PC-3 (cell line): ENCODE data around the gene ZDHHC5. TPM values are rescaled to one million over a fixed set of nuclear protein-coding genes. Genes with fewer than 3 reads are reported as not detected.

Source experiments
- ATAC-seq: fragments of 200-7000 bp; cut with Tn5 transposase; 2 replicates; pipeline ENCODE4 v1.9.1; 2020; ENCODE audit warnings: mild to moderate bottlenecking, moderate library complexity
- BruUV-seq: library from RNA; stranded (reverse); fragments of 400-500 nt; replicated peaks from 2 replicates; lab custom pipeline; 2021; lab: Mats Ljungman, UMichigan
- CTCF ChIA-PET: fragments of 300-600 bp; sonication (Branson Sonifier 250); formaldehyde crosslinking; loops from one replicate; lab custom pipeline; 2022; ENCODE audit warnings: antibody characterized with exemption; lab: Charles Lee
- POLR2A ChIA-PET: fragments of 300-600 bp; sonication (Branson Sonifier 250); formaldehyde crosslinking; loops from one replicate; lab custom pipeline; 2022; ENCODE audit warnings: antibody characterized with exemption; ENCODE audit not compliant: unreplicated experiment; lab: Charles Lee
- DNase-seq: peaks from one replicate; pipeline ENCODE4 v3.0.0-alpha.2; 2015
- H2AFZ ChIP-seq: fragments of 300-600 bp; sonication (generic); 2 replicates; pipeline ENCODE4 v1.6.0; 2016; ENCODE audit warnings: antibody characterized with exemption, low read length
- H3F3A ChIP-seq: fragments of 300-600 bp; sonication (generic); one replicate; pipeline ENCODE4 v1.6.0; 2017; ENCODE audit warnings: antibody characterized with exemption, low read length, control low read depth, mild to moderate bottlenecking; ENCODE audit not compliant: unreplicated experiment
- H3K27ac ChIP-seq: fragments of 300-600 bp; sonication (generic); 2 replicates; pipeline ENCODE4 v1.5.1; 2016; ENCODE audit warnings: mild to moderate bottlenecking, low read length
- H3K27me3 ChIP-seq: fragments of 300-600 bp; sonication (generic); 2 replicates; pipeline ENCODE4 v1.6.1; 2016; ENCODE audit warnings: low read length, mixed read lengths
- H3K36me3 ChIP-seq: fragments of 300-600 bp; sonication (generic); 2 replicates; pipeline ENCODE4 v1.6.1; 2016; ENCODE audit warnings: low read depth, mixed run types, low read length, mixed read lengths
- H3K4me1 ChIP-seq: fragments of 300-600 bp; sonication (generic); 2 replicates; pipeline ENCODE4 v1.5.1; 2016; ENCODE audit warnings: low read length; ENCODE audit not compliant: insufficient read depth
- H3K4me2 ChIP-seq: fragments of 300-600 bp; sonication (generic); 2 replicates; pipeline ENCODE4 v1.6.0; 2016; ENCODE audit warnings: low read length
- H3K4me3 ChIP-seq: fragments of 300-600 bp; sonication (generic); 2 replicates; pipeline ENCODE4 v1.5.1; 2016; ENCODE audit warnings: mild to moderate bottlenecking, low read length, mixed read lengths
- H3K79me2 ChIP-seq: fragments of 300-600 bp; sonication (generic); 2 replicates; pipeline ENCODE4 v1.6.1; 2017; ENCODE audit warnings: low read length, mixed read lengths
- H3K9ac ChIP-seq: fragments of 300-600 bp; sonication (generic); 2 replicates; pipeline ENCODE4 v1.6.0; 2016; ENCODE audit warnings: mild to moderate bottlenecking, low read length
- H3K9me2 ChIP-seq: fragments of 300-600 bp; sonication (generic); replicated peaks from 2 replicates; pipeline ENCODE4 v1.6.1; 2016; ENCODE audit warnings: mixed run types, low read length, mixed read lengths
- H3K9me3 ChIP-seq: fragments of 300-600 bp; sonication (generic); 2 replicates; pipeline ENCODE4 v1.6.1; 2016; ENCODE audit warnings: low read length, mixed read lengths
- H4K20me1 ChIP-seq: fragments of 300-600 bp; sonication (generic); 2 replicates; pipeline ENCODE4 v1.6.1; 2016; ENCODE audit warnings: low read length, mixed read lengths
- EZH2 ChIP-seq: fragments of 300-600 bp; sonication (generic); IDR thresholded peaks from one replicate; pipeline ENCODE4 v1.6.1; 2017; ENCODE audit warnings: antibody characterized with exemption, mild to moderate bottlenecking, low read length; ENCODE audit not compliant: unreplicated experiment
- EZH2phosphoT487 ChIP-seq: fragments of 300-600 bp; sonication (generic); IDR thresholded peaks from 2 replicates; pipeline ENCODE4 v1.6.1; 2018; ENCODE audit warnings: mild to moderate bottlenecking, antibody characterized with exemption, low read length, borderline replicate concordance
- intact Hi-C: fragments of 100-400 bp; cut with micrococcal nuclease; formaldehyde crosslinking; loops from 2 replicates; pipeline ENCODE4 v1.9.0; 2023
- total RNA-seq: library from RNA; depleted of rRNA; stranded (reverse); fragments of >200 nt; gene quantifications from 2 replicates; pipeline ENCODE4 v1.2.3, GENCODE V29; 2014
- TF ChIP-seq, protein P1 (sequence below): fragments of 300-600 bp; sonication (generic); conservative IDR thresholded peaks from 2 replicates; pipeline ENCODE4 v1.5.1; 2017; ENCODE audit warnings: antibody characterized with exemption, low read depth, mild to moderate bottlenecking, low read length

Gene ZDHHC5
- total RNA-seq, 1 experiment from 2014 or later: 86.7 TPM

GRCh38 chr11:57619331-57619730, 48.6 kb upstream of the ZDHHC5 start:
- Histone ChIP-seq H3K27me3 (peaks cover 27% of the 10 kb centered on the region), H3K79me2 (no peaks in the 10 kb centered on the region), H3K36me3 (no peaks in the 10 kb centered on the region), H3K4me2 (no peak overlapping the region), H3K9me3 (no peaks in the 10 kb centered on the region), H3K27ac (no peak overlapping the region), H3K4me3 (no peak overlapping the region), H3K9me2 (no peaks in the 10 kb centered on the region), H2AFZ (no peak overlapping the region), H4K20me1 (no peaks in the 10 kb centered on the region), H3K9ac (no peak overlapping the region), H3K4me1 (no peaks in the 10 kb centered on the region), H3F3A (no peaks in the 10 kb centered on the region)
- TF ChIP-seq, protein P1, sequence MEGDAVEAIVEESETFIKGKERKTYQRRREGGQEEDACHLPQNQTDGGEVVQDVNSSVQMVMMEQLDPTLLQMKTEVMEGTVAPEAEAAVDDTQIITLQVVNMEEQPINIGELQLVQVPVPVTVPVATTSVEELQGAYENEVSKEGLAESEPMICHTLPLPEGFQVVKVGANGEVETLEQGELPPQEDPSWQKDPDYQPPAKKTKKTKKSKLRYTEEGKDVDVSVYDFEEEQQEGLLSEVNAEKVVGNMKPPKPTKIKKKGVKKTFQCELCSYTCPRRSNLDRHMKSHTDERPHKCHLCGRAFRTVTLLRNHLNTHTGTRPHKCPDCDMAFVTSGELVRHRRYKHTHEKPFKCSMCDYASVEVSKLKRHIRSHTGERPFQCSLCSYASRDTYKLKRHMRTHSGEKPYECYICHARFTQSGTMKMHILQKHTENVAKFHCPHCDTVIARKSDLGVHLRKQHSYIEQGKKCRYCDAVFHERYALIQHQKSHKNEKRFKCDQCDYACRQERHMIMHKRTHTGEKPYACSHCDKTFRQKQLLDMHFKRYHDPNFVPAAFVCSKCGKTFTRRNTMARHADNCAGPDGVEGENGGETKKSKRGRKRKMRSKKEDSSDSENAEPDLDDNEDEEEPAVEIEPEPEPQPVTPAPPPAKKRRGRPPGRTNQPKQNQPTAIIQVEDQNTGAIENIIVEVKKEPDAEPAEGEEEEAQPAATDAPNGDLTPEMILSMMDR: peak; percentile 40; the same call in 1 of the 2 replicates
- no peak for TF ChIP-seq EZH2
- intact Hi-C loops: no loop called here
- POLR2A ChIA-PET: no interaction called here
- DNase-seq: no peak
- CTCF ChIA-PET: no interaction called here
- ATAC-seq: no peak
- BruUV-seq: no TSS peak

DNA sequence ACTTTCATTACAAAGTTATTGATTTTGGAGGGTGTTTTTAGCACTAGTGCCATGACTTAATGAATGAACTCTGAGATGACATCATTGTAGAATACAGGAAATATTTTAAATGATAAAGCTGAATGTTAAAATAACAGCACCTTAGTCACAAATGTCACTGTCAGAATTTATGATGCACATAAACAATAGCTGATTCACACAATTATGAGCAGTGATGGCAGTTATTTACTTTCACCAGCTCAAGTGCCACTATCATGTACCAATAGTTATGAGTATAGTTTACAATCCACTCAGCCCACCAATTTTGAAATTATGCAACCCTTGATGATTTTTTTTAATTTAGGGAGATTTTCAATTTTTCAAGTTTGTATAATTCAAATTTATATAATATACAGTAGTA, 47.4 kb upstream of the ZDHHC5 start:
- DNase-seq: no peak
- BruUV-seq: no TSS peak
- intact Hi-C loops: no loop called here
- POLR2A ChIA-PET: no interaction called here
- Histone ChIP-seq H3K36me3 (no peaks in the 10 kb centered on the region), H3F3A (no peaks in the 10 kb centered on the region), H3K9me3 (no peaks in the 10 kb centered on the region), H3K4me1 (no peaks in the 10 kb centered on the region), H4K20me1 (no peaks in the 10 kb centered on the region), H3K27ac (no peak overlapping the region), H2AFZ (no peak overlapping the region), H3K27me3 (peaks cover 17% of the 10 kb centered on the region), H3K9me2 (no peaks in the 10 kb centered on the region), H3K4me2 (no peak overlapping the region), H3K4me3 (no peak overlapping the region), H3K79me2 (no peaks in the 10 kb centered on the region), H3K9ac (no peak overlapping the region)
- CTCF ChIA-PET: no interaction called here
- ATAC-seq: peak; percentile 24; the same call in 1 of the 2 replicates
- TF ChIP-seq, protein P1: no peak
- TF ChIP-seq EZH2phosphoT487 (no peak), EZH2 (no peak)

GRCh38 chr11:57622263-57622662, 45.7 kb upstream of the ZDHHC5 start:
- POLR2A ChIA-PET: no interaction called here
- DNase-seq (no peak), ATAC-seq (no peak)
- Histone ChIP-seq H2AFZ (no peak overlapping the region), H3K9me3 (no peaks in the 10 kb centered on the region), H3K36me3 (no peaks in the 10 kb centered on the region), H4K20me1 (no peaks in the 10 kb centered on the region), H3K9me2 (no peaks in the 10 kb centered on the region), H3K27me3 (peaks cover 3% of the 10 kb centered on the region; the same call in 1 of the 2 replicates), H3K4me3 (no peak overlapping the region), H3K27ac (no peak overlapping the region), H3F3A (no peaks in the 10 kb centered on the region), H3K9ac (no peak overlapping the region), H3K4me2 (no peak overlapping the region), H3K4me1 (no peaks in the 10 kb centered on the region), H3K79me2 (no peaks in the 10 kb centered on the region)
- intact Hi-C loops: no loop called here
- TF ChIP-seq, protein P1: no peak
- TF ChIP-seq EZH2: no peak
- no peak for TF ChIP-seq EZH2phosphoT487
- CTCF ChIA-PET: no interaction called here
- no TSS peak for BruUV-seq
